ENCODE results near the gene ADAM15.

Gene ADAM15

DNA sequence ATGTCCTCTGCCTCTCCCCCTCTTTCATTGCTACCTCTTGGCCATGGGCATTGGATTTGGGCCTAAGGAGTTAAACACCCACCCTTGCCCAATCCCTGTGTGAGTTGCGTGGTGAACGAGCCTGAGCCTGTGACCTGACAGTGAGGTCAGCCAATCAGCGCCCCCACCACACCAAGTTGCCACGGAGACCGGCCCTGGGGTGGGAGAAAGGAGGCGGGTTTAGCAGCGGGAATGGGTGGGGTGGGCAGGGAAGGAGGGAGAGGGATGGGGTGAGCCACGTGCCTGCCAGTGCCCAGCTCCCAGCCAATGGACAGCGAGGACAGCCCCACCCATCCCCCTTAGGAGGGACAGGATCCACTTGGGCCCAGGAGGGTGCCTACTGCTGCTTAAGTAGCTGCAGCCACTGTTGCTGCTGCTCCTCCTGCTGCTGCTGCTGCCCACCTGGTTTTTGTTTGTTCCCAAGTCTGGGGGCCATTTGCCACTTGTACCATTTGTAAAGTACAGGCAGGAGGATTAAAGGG is 39.0 kb upstream of the ADAM15 start:
- DNase-seq = no peak

GRCh38 chr1:155012776-155013602 is 38.1 kb upstream of the ADAM15 start:
- DNase-seq = no peak

DNA sequence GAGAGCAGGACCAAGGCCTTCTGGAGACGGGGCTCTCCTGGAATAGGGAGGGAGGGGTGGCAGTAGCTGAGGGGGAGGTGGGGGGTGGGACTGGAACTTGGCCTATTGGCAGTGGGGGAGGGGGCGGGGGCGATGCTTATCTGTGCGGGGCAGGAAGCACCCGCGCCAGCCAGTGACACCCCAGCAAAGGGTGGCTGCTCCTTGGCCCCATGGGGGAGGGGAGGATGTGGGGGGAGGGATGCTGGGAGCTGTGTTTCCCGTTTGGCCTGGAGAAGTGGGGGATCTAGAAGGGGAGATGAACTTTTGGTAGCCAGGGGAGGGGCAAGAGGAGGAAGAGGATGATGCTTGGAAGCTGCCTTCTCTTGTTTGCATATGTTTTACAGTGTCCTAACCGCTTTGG is 37.5 kb upstream of the ADAM15 start:
- no peak for DNase-seq

- no peak for DNase-seq
Measured at GRCh38 chr1:155014709-155015508, 36.2 kb upstream of the ADAM15 start.

DNA sequence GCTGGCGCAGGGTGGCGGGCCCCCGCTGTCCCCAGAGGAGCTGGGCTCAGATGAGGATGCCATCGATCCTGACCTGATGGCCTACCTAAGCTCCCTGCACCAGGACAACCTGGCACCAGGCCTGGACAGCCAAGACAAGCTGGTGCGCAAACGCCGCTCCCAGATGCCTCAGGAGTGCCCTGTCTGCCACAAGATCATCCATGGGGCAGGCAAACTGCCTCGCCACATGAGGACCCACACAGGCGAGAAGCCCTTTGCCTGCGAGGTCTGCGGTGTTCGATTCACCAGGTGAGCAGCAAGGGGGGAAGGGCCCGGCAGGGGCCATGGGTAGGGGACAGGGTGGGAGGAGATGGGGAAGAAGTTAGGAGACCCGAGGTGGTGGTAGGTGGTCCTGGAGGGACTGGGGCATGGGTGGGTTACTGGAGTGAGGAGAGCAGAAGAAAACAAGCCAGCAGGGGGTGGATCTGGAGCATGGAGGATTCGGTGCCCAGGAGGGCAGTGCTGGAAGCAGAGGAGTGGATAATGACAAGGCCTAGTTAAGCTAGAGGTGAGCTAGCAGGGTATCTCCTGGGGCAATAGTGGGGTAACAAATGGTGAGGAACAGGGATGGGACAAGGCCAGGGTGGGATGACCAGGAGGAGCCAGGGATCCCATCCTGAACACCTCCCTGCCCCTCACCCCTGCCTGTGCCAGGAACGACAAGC is 35.4 kb upstream of the ADAM15 start:
- no peak for DNase-seq

- DNase-seq = no peak
Measured at GRCh38 chr1:155016231-155016831, 34.8 kb upstream of the ADAM15 start.

DNA sequence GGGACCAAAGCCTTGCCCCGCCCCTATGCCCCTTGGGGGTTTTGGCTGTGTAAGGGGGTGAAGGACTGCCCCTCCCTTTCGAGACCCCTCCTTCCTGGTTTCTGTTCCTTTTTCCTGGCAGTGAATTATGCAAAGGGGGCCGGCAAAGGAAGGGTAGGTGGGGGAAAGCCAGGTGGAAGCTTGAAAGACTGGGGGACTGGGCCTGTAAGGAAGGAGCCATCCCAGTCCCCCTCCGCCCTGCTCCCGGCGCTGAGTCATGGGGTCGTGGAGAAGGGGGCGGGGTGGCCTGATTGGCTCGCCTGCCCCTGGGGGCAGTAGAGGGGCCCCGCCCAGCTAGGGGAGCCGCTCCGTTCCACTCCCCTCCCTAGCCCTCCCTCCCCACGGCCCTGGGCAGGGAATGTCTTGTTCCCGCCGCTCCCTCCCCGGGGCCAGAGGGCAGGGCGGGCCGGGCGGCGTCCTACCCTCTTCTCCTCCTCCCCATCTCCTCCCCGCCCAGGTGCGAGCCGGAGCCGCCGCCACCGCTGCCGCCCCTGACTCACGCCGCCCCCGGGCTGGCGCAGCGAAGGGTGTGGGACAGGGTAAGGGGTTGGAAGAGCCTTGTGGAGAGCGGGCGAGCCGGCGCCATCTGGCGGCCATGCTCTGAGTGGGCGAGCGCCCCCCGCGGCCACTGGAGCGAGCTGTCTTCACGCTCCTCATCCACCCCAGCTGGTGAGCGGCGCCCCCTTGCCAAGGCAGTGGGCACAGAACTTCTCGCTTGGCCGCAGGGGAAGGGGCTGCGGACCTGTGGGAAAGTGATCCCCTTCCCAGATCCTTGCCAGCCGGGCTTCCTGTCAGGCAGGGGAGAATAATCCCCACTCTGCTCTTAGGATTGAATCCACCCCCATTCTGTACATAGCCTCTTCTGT is 33.8 kb upstream of the ADAM15 start:
- peak; percentile 87 to 92 for DNase-seq

DNA sequence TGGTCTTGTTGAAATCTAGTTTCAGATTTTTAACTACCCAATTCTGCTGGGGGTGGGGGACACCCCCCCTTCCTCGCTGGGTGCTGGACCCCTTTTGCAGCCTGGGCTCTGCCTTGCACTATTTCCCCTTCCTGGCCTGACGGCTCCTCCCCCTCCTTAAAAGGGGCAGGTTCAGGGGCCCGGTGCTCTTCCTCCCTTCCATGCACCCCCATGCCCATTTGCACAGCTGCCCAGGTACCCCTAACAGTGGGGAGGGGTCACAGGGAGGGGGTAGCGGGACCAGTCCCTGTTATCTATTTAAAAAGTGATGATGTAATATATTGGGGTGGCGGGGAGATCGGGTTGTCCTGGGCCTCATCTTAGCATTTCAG is 33.2 kb upstream of the ADAM15 start:
- no peak for DNase-seq

GRCh38 chr1:155018617-155019348 is 32.3 kb upstream of the ADAM15 start:
- no peak for DNase-seq

GRCh38 chr1:155019377-155020245 is 31.5 kb upstream of the ADAM15 start:
- no peak for DNase-seq

- no peak for DNase-seq
Measured at GRCh38 chr1:155022136-155022926, 28.8 kb upstream of the ADAM15 start.

DNA sequence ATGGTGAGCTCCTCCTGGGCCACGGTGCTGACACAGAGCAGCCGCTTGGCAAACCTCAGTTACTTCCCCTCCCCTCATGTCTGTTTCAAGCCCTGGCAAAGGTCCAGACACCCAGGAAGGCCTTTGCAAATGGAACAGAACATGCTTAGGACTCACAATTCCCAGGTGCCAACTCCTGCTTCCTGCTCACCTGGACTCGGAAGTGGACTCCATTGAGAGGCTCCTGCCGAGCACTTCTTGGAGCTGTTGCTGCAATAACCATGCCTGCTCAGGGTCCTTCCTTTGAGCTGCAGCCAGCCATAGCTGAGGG is 28.2 kb upstream of the ADAM15 start:
- no peak for DNase-seq

DNA sequence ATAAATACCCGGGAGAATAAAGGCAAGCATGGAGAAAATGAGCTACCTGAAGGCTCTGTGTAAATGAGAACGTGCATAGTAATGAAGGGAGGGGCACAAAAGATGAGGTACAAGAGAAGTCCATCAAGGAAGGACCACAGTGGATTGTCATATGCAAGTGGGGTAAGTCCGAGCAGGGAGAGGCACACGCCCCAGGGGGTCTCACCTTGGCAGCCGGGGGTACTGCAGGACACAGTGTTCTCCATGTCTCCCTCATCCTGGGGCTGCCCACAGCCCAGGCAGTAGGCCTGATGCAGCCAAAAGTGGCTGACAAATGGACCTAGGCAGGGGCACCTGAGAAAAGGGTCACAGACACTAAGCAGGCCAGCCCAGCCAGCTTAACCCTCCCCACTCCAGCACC is 27.5 kb upstream of the ADAM15 start:
- no peak for DNase-seq

DNA sequence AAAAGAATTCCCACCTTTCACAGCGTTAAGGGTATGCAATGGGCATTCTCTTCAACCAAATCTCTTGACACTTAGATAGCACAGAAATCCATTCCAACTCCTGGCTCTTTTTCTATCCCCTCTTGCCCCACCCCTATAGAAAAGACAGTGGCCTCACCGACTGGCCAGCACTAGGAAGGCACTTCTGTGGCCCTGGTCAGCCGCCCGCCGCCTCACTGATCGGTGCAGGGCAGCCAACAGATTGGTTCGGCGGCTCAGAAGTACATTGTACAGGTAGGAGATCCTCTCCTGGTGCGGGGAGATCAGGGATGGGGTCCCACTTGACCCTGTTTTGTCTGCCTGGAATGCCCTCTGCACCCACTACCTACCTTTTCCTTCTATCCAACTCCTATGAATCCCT is 26.8 kb upstream of the ADAM15 start:
- DNase-seq = no peak

- no peak for DNase-seq
Measured at GRCh38 chr1:155026154-155026553, 25.0 kb upstream of the ADAM15 start.

- no peak for DNase-seq
Measured at GRCh38 chr1:155026588-155026987, 24.5 kb upstream of the ADAM15 start.

DNA sequence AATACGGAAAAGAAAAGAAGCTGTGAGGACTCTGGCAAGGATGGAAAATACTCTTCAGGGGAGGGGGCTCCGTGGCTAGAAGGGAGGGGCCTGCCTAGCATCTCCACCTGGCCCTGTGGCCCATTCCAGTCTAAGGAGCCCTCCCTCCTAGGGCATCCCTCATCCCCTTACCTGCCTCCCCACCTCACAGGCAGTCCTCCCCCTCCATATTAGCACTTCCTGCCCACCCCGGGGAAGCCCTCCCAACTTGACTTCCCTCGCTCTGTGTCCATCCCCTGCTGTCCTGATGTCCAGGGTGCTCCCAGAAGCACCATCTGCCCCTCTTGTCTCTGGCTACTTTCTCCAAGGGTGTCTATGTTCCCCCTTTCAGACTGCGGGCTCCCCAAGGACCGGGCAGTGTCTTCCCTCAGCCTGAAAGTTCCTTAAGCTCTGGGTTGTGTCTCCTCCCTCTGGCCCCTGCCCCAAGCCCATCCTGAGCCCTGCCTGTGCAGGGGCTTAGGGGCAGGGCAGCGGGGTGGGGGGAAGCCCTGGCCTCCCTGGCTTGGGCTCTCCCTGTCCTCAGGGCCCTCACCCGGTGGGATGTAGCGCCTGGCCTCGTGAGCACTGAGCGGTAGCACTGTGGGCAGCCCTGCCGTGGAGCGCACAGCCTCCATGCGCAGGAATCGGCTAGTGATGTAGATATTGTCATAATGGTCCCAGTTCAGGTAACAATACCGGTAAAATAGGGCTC is 21.4 kb upstream of the ADAM15 start:
- no peak for DNase-seq

- DNase-seq = no peak
Measured at GRCh38 chr1:155030243-155030795, 20.8 kb upstream of the ADAM15 start.

Measured in stimulated activated CD4-positive, alpha-beta T cell treated with anti-CD3 and anti-CD28 coated beads, Interleukin-2, amount 100 ng/mL, for 48 hours (primary cell).